Measurements from ENCODE around the gene CLEC4C. TPM values are rescaled to one million over a fixed set of nuclear protein-coding genes. Genes with fewer than 3 reads are reported as not detected.

Gene CLEC4C
- polyA plus RNA-seq, 5 donors, result 0.18 to 0.31 (median 0.18) TPM; not detected in 1

DNA sequence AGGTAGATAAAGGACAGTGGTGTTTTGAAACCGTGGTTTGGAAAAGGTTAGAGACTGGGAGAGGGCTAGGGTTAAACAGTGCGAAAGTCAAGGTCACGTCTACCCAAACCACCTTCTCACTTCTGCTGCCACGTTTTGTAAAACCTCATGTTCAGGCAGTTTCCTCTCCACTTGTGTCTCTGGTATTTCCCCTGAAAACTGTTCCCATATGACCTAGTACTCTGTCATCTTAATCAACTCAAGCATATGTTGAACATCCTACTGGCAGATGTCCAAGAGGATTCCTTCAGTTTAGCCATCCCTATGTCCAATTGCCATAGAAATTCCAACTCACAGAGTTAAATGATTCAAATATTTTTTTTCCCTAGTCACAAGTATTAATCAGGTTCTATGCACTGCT lies 17.4 kb downstream of the CLEC4C start:
- DNase-seq, result no peak

DNA sequence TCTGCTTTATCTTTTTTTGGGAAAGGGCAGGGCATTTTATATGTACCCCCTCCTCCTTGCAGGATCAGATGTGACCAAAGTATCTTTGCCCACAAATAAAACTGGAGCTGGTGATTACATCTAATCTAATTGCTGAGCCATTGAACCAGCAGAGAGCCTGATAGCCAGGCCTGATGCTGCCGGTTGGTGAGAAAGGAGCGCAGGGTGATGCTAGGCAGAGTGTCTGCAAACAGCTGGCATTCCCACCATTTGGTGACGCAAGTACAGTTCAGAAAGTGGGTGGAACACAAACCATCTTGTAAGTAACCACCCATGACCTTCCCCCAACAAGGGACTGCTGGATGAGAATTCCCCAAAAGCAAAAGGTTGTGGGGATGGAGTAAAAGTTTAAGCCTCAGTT lies 23.2 kb downstream of the CLEC4C start:
- no peak for DNase-seq

DNA sequence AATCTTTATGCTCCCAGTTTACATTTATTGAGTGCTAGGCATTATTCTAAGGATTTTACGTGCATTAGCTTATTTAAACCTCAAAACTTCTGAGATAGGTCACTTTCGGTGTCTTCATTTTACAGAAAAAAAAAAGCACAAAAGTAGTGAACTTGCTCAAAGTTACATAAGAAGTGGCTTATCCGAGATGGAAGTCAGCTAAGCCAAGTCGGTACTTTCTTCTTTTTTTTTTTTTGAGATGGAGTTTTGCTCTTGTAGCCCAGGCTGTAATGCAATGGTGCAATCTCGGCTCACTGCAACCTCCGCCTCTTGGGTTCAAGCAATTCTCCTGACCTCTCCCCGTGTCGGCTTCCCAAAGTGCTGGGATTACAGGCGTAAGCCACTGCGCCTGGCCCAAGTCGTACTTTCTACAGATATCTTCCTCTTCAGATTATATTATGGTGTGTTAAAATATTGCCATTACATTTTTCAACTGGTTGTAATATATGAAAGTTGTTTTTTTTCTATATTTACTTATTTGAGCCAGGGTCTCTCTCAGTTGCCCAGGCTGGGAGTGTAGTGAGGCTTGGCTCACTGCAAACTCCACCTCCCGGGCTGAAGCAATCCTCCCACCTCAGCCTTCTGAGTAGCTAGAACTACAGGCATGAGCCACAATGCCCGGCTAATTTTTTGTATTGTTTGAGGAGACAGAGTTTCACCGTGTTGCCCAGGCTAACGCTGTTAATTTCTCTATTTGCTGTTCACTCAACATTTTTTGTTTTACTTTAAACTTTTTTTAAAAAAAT lies 27.0 kb downstream of the CLEC4C start:
- no peak for DNase-seq

DNA sequence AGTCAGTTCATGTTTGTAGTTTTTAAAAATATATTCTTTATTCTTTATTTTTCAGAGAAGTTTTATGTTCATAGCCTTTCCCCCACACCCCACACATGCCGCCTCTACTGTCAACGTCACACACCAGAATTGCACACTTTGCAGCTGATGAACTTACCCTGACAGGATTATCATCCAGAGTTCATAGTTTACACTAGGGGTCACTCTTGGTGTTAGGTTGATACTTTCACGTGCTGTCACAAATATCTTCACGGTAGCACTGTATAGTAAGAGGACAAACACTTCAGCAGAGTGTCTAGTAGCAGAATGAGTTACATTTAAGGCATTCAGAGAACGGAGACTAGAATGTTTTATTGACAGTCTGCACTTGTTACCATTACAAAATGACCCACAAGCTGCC lies 30.8 kb downstream of the CLEC4C start:
- DNase-seq, result no peak

DNA sequence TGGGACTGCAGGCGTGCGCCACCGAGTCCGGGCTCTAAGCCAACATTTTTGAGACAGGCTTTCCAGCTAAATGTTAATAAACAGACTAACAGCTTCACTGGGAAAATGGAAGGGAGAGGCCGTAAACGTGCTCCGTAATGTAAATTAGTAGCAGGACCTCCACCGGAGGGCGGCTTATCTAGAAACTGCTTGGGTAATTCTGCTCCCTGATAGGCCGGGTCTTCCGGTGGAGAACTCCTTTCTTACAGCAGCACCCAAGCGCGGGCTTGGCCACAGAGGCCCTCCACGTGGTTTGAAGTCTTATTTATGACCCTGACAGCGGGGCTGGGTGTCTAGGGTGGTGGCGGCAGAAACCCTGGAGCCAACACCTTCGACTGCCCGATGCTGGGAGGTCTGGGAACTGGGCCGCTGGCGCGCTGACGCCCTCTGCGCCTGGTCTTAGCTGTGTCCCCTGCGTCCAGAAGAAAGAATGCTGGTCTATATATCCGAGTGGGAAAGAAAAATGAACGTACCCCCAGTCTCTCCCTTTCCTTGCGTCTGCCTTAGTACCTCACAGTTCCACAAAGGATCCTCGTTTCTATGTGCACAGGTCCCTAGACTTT lies 34.2 kb downstream of the CLEC4C start:
- DNase-seq, result no peak

DNA sequence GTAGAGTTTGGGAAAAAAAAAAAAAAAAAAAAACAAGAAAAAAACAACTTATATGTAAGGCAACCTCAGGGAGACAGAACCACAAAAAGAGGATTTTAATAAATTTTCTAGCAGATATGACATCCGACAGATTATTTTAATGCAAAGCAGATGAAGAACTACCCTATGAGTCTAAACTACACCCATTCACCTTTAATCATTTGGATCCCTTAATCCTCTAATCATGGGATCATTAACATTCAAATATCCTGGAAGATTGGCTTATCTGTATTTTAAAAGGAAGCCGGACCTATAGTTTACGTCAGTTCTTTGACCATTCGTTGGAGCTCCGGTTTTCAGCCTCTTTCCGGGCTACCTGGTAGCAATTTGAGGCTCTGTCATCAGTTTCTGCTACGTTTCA lies 36.0 kb downstream of the CLEC4C start, which contains the start of gene DPPA3:
DPPA3 (plus strand) TSS at position 301 of the 400 bp plus-strand sequence. CDS start 138 bp downstream, outside the sequence.
- no peak for DNase-seq

DNA sequence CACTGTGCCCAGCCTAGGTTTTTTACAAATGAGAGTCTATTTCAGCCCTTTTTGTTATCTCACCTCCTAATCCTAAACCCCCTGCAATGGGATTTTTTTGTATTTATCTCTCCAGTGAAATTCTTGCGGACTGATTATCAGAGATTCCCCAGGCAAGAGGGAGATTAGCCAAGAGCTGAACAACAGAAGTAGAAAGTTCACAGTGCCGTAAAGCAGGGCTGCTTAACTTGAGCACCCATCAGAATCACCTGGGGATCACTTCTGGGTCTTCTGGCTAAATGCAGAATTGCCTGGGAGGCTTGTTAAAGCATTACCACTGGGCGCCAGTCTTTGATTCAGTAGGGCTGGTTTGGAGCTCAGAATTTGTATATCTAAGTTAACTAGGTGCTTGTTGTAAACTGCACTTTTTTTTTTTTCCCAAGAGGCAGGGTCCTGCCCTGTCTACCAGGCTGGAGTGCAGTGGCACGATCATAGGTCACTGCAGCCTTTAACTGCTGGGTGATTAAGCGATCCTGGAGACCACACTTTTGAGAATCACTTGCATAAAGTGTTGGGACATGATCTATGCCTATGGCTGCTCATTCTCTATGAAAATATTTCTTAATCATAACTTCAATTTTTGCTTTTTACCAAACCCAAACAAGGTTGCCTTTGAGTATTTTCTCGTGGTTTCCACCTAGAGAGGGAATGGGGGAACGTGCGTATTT lies 37.1 kb downstream of the CLEC4C start:
- no peak for DNase-seq

DNA sequence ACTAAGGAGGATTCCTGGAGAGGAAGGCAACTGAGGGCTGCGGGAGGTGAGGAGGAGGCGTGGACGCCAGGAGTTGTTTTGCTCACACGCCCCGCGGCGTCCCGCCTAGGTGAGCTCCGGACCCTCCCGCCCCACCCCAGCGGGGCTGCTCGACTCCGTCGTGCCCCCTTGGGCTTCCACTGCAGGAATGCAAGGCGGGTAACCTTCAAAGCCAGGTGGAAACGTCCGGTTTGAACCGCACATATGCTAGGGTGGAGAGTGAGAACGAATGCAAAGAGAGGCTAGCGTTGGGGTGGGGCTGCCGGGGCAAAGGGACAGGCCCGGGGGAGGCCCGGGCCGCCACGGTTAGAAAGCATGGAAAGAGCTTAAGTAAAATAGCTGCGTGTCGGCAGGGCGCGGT lies 41.3 kb downstream of the CLEC4C start:
- DNase-seq, result no peak

DNA sequence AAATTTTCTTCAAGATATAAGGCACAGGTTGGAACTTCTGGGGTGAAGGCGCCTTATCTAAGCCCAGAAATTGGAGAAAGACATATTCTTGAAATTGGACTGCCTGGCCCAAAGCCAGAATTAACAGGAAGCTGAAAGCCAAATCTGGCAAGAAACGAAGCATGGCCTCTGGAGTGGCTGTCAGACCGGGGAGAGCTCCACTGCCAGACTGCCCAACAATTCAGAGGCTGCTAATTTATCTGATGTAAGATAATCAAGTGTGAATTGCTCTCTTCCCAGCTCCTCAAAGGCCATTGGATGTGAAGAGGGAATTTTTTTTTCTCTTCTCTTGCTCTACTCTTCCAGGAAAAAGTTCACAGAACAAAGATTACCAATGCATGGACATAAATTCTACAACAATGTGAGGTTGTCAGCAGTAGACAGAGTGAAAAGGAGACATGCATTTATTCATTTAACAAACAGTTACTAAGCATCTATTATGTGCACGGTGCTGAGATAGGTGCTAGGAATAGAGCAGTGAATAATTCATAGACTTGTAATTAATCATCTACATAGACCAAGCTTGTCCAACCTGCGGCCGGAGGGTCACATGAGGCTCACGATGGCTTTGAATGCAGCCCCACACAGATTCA lies 51.5 kb downstream of the CLEC4C start, which contains the start of gene GDF3:
GDF3 (minus strand) TSS at position 210 of the 632 bp plus-strand sequence; CDS start at position 163, 47 bp downstream.
- DNase-seq, result peak; percentile 33 to 36

DNA sequence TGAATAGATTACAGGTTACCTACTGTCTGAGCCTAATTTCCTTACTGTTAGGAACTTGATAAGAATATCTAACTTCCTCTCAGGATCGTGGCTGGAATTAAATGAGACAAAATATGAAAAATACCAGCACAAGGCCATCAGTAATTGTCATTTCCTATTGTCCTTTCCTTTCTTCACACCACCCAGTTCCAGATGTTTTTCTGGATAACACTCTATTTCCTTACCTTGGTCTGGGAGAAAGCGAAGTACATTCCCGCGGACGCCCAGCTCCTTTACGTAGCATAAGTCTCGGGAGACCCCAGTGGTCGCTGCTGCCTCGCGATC lies 52.0 kb downstream of the CLEC4C start:
- DNase-seq, result no peak

DNA sequence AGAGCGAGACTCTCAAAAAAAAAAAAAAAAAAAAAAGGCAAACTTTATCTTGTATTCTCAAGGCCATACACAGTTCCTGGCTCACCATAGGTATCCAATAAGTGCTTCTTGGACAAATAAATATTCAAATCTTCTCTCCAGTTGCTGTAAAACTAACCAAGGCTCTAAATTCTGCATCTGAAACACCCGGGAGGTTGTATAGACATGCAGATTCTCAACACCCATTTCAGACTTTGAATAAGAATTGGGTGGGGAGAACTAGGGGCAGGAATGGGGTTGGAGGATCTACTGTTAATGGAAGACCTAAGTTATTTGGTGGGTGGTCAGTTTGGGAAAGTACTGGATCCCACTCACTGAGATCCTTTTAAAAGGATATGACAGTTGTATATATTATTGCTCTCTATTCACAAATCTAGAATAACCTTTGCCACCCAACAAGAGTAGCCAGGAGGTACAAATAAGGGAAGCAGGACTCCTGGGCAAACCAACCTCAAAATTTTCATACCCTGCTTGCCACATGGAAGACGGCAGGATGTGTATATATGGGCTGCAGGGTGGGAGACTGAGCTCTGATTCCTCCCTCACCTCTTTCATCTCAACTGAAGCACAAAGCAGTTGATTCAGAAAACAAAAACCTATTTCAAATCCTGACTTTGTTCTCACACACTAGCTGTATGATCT lies 52.5 kb downstream of the CLEC4C start:
- DNase-seq, result no peak

DNA sequence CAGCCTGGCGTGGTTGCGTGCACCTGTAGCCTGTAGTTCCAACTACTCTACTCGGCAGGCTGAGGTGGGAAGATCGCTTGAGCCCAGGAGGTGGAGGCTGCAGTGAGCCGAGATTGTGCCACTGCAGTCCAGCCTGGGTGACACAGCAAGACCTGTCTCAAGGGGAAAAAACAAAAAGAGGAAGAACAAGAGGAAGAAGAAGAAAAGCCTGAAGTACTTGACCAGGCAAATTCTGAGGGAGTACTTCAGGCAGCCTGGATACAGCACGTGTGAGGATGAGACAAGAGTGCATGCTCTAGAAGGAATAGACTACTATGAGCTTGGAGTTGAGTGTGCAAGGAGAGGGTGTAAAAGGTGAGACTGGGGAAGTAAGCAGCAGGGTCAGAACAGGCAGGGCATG lies 53.4 kb downstream of the CLEC4C start:
- DNase-seq, result no peak

DNA sequence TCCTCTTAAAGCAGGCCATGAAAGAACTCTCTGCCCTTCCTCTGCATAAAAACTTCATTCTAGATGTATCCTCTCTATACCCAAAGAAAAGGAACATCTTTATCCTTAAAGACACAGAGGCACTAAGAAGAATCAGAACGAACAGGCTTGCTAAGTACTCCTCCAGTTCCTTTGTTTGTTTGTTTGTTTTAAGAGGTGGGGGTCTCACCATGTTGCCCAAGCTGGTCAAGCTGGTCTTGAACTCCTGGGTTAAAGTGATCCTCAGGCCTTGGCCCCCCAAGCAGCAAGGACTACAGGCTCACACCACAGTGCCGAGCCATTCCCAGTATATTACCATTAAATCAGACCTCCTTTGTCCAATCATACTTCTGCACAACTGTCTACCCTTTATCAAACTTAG lies 65.6 kb downstream of the CLEC4C start:
- no peak for DNase-seq

Other genes starting within 250 kb of the CLEC4C start
- gene CD163, start 243.6 kb downstream of the CLEC4C start, polyA plus RNA-seq (ENCODE audit: insufficient read depth in 1 of 5, insufficient read length in 5 of 5, low replicate concordance in 1 of 5), result 10 to 100 TPM; 13.0 to 18.2 (median 14.8) TPM
- not detected for gene APOBEC1, start 81.5 kb downstream of the CLEC4C start, polyA plus RNA-seq (ENCODE audit: insufficient read depth in 1 of 5, insufficient read length in 5 of 5, low replicate concordance in 1 of 5)
- under 1 TPM in 1 of 5 donors, not detected in 4; 0.12 TPM for gene GDF3, start 51.6 kb downstream of the CLEC4C start, polyA plus RNA-seq (ENCODE audit: insufficient read depth in 1 of 5, insufficient read length in 5 of 5, low replicate concordance in 1 of 5)
- gene DPPA3, start 35.9 kb downstream of the CLEC4C start, polyA plus RNA-seq (ENCODE audit: insufficient read depth in 1 of 5, insufficient read length in 5 of 5, low replicate concordance in 1 of 5), result not detected
- gene NANOGNB, start 17.8 kb upstream of the CLEC4C start, polyA plus RNA-seq (ENCODE audit: insufficient read depth in 1 of 5, insufficient read length in 5 of 5, low replicate concordance in 1 of 5), result not detected
- under 1 TPM; 0.16 to 0.53 (median 0.18) TPM for gene NANOG, start 42.0 kb upstream of the CLEC4C start, polyA plus RNA-seq (ENCODE audit: insufficient read depth in 1 of 5, insufficient read length in 5 of 5, low replicate concordance in 1 of 5)
- gene SLC2A14, start 125.5 kb upstream of the CLEC4C start, polyA plus RNA-seq (ENCODE audit: insufficient read depth in 1 of 5, insufficient read length in 5 of 5, low replicate concordance in 1 of 5), result under 1 TPM; 0.16 to 0.85 (median 0.60) TPM
- gene SLC2A3, start 188.8 kb upstream of the CLEC4C start, polyA plus RNA-seq (ENCODE audit: insufficient read depth in 1 of 5, insufficient read length in 5 of 5, low replicate concordance in 1 of 5), result 10 to 100 TPM; 21.1 to 43.8 (median 37.1) TPM

Data from right lung (tissue), 5 donors.